HG02981 (cell line): ENCODE results near the gene APIP.

ENCODE experiments used
- ATAC-seq: cut with Tn5 transposase; IDR thresholded peaks from one replicate; pipeline ENCODE4 v1.9.1; 2021; ENCODE audit warnings: mild to moderate bottlenecking, moderate library complexity; ENCODE audit not compliant: unreplicated experiment

Gene APIP

GRCh38 chr11:34890089-34890488, 26.1 kb downstream of the APIP start:
- no peak for ATAC-seq

DNA sequence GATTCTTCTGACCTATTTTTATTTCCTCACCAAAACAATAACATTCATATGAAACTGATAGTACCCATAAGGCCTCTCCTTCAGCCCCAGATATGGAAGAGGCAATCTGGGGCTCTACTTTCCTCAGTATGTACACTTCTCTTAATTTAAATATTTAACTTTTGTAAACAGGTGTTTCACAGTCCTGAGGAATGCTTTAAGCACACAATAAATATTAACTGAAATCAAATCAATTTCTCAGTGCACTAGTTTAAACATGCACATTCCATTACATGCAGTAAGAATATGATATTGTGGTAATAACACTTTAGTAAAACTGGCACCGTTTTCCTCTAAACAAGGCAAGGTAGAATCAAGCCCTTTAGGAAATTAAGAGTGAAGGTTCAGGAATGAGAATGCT, 28.9 kb downstream of the APIP start:
- ATAC-seq, result no peak

DNA sequence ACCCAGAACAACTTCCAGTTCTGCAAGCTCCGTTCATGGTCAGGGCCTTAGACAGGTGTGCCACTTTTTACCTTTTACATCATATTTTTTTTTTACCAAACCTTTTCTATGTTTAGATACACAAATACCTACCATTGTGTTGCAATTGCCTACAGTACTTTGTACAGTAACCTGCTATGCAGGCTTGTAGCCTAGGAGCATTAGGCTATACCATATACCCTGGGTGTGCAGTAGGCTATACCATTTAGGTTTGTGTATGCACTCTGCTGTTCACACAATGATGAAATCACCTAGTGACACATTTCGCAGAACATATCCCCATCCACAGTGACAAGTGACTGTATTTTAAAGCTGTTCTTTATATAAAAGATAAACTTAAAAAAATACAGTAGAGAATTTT, 29.6 kb downstream of the APIP start:
- no peak for ATAC-seq

DNA sequence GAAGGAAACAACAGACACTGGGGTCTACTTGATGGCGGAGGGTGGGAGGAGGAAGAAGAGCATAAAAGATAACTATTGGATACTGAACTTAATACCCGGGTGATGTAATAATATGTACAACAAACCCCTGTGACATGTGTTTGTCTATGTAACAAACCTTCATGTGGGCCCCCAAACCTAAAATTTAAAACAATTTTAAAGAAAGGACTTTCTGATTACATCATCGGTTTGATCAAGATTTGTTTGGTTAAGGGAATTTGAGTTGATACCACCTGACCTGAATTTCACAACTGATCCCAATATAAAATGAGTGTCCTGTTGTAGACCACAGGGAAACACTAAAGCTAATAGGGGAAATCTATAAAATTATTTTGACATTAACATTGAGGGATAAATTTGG, 34.3 kb downstream of the APIP start:
- no peak for ATAC-seq

DNA sequence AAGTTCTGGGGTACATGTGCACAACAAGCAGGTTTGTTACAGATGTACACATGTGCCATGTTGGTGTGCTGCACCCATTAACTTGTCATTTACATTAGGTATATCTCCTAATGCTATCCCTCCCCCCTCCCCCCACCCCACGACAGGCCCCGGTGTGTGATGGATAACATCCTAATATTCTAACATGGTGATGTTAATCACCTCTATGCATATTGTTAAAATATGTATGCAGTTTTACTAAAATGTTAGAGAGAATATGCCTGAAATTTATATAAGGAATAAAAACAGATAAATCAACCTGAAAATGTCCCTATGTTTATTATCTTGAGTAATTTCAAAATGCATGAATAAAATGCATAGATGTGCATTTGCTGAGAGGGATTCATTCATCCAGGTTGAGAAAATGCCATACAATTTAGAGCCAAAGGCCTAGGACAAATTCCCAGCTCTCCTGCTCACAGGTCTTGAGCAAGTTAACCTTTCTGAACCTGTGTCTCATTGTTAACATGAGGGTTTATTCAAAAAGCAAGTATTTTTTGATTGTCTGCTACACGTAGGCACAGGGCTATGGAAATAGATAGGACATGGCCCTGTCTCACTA, 38.7 kb downstream of the APIP start:
- ATAC-seq, result no peak

DNA sequence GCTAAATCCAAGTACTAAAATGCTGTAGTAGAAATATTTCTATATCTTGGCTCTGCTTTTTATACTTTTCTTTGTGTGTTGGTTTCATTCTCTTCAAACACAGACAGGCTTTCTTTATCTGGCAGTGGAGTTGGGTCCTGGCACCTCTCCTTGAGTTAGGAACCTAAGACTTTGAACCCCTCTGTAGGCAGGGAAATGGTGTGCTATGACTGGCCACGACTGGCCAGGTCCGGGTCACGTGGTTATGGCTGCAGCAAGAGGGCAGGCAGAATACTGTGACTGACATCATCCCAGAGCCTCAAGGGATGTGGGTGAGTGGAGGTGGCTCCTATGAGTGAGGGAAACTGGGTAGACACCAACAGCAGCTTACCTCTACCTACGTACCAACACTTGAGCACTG, 42.0 kb downstream of the APIP start:
- ATAC-seq, result no peak

GRCh38 chr11:34870548-34871196, 45.5 kb downstream of the APIP start:
- ATAC-seq, result no peak

GRCh38 chr11:34869425-34869824, 46.8 kb downstream of the APIP start:
- no peak for ATAC-seq

DNA sequence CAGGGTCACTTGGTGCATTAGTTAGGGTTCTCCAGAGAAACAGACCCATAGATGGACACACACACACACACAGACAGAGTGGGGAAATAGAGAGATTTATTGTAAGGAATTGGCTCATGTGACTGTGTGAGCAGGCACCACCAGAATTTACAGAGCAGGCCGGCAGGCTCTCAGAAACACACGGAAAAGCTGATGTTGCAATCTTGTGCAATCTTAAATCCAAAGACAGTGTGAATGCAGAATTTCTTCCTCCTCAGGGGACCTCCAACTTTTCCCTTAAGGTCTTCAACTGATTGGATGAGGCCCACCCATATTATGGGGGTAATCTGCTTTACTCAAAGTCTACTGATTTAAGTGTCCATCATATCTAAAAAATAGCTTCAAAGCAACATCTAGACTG, 49.8 kb downstream of the APIP start:
- ATAC-seq, result no peak

DNA sequence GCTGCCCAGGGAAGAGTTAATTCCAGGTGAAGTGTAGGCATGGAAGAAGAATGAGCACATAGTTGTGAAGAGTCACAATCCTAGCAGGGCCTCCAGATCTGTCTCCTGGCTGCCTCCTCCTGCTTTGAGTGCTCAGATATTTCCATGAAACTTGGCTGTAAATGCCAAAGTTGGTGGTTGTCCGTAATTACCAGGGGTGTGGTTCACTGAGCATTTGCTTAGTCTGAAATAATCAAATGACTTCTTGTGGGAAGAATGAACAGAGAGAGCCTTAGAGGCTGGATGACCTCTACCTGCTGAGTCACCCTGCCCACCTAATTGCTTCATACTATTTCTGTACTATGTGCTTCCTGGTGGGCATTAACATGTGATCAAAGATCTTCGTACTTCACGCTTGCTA, 50.9 kb downstream of the APIP start:
- no peak for ATAC-seq

GRCh38 chr11:34864424-34864823, 51.8 kb downstream of the APIP start:
- ATAC-seq, result no peak

DNA sequence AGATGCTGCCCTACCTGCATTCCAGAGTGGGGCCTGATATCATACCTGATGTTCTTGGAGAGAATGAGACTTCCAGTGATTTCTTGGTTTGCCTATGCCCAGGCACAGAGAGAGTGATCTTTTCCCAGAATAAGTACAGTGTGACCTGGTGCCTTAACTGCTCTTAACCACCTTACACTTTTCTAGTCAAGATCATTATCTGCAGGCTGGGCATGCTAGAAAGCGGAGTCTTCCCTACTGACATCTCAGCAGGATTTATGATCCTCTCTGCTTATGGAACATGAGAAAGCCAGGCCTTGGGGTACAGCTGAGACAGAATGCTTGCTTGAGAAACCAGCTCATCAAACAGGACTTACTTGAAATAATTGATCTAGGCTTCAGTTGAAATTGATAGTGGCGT, 53.1 kb downstream of the APIP start:
- ATAC-seq, result no peak

DNA sequence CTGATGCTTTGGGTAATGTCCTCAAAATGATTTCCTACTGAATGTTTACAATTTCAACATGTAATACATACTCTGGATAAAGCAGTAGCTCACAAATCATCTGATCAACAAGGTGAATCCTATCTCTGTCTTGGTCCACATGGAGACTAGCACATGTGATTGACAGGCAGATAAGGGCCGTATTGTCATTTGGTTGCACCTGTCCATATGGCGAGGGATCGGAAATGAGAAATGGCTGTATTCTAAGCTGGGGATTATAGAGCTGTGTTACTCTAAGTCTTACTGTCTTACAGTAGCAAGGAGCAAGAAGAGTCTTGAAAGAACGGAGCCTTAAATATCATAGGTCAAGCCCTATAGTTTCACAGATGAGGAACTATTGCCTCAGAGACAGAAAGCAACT, 55.7 kb downstream of the APIP start:
- ATAC-seq, result no peak

DNA sequence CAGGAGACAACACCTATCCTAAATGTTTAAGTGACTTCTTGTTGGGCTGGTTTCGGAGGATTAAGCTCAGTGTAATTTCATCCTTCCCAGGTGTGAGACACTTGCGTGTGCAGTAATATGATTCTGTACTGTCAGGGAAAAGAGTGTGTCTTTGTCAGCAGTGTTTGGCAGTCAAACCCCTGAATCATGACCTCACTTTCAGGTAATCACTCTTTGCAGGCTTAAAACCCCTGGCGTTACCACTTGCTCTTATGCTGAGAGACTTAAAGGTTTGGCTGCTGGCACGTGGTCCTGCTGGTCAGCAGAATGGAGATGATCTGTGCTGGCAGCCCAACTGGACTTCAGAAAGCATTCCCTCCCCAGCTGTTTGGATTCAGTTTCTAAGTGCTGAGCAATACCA, 56.1 kb downstream of the APIP start:
- ATAC-seq, result no peak

DNA sequence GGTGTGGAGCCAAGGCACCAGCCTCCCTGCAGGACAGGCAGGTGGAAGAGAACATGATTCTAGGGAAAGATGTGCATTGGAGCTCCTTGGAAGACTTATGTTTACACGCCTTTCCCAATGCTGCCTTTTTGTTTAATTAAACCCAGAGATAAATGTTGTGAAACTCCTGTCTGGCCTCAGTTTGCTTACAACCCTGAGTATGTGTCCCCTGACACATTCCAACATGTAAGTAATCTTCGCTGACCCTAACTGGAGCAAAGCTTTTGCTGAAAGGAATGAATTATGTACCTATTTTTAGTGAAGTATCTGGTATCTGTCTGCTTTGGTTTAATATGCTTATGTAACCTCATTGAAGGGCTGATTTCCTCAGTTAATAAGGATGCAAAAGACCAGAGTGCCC, 56.7 kb downstream of the APIP start:
- no peak for ATAC-seq

- no peak for ATAC-seq
Observed at GRCh38 chr11:34857463-34857862, 58.7 kb downstream of the APIP start.

DNA sequence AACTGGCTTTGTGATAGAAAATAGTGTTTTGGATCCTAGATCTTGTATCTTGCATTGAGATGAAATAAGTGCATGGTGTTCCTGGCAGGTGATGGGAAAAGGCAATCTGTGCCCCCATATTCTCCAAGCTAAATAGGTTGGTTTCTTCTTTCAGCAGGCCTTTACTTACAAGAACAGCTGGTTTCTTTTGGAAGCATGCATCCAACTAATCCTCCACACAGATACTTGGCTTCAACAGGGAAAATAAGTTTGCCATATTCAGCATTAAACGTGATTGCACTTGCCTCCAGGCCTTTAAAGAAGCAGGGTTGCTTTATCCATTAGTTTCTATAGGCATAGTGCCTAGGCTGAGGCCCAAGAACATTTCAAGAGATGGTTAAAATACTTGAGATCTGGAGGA, 59.9 kb downstream of the APIP start:
- ATAC-seq, result no peak

- ATAC-seq, result no peak
Observed at GRCh38 chr11:34855754-34856095, 60.5 kb downstream of the APIP start.

GRCh38 chr11:34855021-34855753, 61.0 kb downstream of the APIP start:
- ATAC-seq, result no peak

DNA sequence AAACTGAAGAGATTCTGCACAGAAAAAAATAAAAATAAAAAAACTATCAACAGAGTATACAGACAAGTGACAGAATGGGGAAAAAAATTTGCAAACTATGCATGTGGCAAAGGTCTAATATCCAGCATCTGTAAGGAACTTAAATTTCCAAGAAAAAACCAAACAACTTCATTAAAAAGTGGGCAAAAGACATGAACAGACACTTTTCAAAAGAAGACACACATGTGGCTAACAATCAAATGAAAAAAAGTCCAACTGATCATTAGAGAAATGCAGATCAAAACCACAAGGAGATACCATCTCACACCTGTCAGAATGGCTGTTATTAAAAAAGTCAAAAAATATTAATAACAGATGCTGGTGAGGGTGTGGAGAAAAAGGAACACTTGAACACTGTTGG, 64.3 kb downstream of the APIP start:
- ATAC-seq, result no peak

GRCh38 chr11:34850334-34850733, 65.8 kb downstream of the APIP start:
- ATAC-seq, result no peak

- ATAC-seq, result no peak
Observed at GRCh38 chr11:34846467-34846866, 69.7 kb downstream of the APIP start.
